NCI-H510A treated with DMSO at 0.1 percent for 48 hours (cell line): ENCODE measurements around the gene DAP.
"Not testable (repeated sequence)": the region's sequence is repeated elsewhere in the genome, so short reads cannot be mapped to it uniquely, and the experiment has no call there.

Source experiments
- DNase-seq: peaks from one replicate; lab custom pipeline; 2025; lab: John Stamatoyannopoulos, UW

Gene DAP

DNA sequence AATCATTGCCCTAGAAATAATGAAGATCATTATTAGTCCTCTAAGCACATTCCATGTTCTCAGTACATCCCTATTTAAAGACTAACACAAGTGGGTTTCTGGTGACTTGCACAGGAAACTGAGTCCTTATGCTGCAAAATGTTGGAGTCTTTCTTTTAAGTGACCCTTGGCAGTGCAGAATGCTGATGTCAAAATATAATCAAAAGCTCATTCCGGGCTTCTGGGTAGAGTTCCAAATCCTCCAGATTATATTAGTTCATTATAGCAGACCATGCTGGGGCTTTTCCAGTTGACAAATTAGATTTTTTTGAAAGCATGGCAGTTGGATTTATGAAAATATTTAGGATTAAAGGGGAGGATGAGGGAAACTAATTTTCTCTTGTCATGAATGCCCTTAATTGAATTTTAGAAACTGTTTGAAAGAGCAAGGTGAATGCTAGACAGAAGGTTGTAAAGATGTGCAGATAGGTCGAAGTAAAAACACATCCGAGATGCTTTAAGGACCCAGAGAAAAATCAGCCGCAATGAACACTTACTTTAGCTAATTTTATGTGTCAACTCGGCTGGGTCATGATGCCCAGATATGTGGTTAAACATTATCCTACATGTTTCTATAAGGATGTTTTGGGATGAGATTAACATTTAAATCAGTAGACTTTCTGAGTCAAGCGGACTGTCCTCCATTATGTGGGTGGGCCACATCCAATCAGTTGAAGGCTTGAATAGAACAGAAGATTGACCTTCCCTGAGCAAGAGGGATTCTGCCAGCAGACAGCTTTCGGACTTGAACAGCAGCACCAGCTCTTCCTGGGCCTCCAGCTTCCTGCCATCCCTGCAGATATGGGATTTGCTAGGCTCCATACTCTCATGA is 88.7 kb downstream of the DAP start:
- DNase-seq: no peak

DNA sequence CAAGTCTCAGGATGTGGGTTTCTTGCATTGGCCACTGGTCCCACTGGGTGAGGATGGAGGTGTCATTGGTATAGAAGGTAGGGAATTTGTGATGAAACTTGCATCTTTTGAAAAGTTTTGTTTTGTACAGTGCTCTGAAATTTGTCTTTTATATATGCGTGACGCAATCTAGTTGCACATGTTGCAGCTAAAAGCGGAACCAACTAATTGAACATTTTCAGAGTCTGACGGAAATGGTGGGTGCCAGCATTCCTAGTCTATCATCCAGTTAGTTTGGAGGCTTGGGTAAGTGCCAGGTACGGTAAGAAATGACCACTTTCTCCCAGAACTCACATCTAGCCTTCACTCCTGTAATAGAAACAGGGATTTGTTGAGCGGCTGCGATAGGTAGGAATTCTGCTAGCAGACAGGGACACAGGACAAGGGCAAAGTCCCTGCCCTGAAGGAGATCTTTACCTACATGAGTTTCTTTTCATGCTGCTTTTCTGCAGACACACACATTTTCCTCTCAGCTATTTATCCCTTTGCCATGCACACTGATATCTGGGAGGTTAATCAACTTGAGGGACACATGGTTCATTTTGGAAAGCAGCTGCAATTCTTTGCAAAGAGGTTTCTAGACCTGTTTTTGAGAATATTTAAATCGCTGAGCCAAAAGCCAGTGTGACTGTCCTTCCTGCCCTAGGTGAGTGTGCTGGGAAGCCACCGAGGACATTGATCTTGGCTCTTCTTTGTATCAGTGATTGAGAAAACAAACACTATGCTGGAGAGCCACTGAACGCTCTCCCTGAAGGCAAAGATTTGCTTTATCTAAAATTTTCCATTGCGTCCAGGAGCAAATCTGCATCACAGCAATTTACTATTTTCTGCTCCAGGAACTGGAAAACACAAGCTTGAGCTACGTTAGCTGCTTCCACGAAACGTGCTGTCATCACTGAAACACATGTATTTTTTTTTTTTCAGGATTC is 89.7 kb downstream of the DAP start:
- no peak for DNase-seq

DNA sequence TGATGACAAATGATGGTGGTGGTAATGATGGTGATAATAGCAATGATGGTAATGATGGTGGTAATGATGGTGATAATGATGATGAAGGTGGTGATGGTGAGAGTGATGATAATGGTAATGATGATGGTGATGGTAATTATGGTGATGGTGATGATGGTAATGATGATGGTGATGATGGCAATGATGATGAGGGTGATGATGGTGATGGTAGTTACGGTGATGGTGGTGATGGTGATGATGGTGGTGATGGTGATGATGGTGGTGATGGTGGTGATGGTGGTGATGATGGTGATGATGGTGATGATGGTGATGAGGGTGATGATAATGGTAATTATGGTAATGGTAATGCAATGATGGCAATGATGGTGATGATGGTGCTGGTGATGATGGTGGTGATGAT is 91.1 kb downstream of the DAP start:
- no peak for DNase-seq

DNA sequence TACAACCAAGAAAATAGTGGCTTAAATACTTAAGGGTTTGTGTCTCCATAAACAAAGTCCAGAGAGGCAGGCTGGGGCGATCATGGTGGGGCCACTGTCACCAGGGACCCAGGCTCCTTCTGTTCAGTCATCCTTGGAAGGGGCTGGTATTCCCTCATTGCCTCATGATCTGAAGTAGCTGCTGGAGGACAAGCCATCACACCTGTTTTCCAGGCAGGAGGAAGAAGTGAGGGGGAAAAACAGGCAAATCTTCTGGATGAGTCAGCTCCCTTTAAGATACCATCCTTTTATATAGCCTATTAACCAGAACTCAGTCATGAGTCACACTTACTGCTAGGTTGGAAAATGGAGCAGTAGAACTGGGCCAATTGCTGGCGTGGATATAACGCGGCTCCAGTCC is 92.3 kb downstream of the DAP start:
- no peak for DNase-seq

DNA sequence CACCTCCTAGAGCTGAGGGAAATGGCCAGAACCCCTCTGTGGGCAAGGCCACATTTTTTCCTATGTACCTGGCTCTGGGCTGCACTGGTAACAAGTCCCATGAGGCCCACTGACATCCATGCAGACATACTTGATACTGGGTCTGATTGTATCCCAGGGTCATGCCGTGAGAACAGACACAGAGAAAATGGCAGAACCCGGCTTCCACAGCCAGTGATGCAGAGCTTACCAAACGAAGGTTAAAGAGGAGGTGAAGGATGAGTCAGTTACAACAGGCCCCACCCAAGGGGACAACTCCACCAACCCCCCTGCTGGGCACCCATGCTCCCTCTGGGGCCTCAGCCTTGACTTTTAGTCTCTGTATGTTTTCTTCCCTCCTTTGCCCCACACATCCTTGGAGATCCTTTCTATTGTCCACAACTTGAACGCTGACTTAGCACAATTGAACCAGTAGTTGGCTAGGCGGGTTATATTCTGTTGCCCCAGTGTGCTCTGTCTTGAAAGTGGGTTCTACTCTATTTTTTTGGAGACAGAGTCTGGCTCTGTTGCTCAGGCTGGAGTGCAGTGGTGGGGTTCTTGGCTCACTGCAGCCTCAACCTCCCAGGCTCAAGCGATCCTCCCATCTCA is 93.5 kb downstream of the DAP start:
- no peak for DNase-seq

DNA sequence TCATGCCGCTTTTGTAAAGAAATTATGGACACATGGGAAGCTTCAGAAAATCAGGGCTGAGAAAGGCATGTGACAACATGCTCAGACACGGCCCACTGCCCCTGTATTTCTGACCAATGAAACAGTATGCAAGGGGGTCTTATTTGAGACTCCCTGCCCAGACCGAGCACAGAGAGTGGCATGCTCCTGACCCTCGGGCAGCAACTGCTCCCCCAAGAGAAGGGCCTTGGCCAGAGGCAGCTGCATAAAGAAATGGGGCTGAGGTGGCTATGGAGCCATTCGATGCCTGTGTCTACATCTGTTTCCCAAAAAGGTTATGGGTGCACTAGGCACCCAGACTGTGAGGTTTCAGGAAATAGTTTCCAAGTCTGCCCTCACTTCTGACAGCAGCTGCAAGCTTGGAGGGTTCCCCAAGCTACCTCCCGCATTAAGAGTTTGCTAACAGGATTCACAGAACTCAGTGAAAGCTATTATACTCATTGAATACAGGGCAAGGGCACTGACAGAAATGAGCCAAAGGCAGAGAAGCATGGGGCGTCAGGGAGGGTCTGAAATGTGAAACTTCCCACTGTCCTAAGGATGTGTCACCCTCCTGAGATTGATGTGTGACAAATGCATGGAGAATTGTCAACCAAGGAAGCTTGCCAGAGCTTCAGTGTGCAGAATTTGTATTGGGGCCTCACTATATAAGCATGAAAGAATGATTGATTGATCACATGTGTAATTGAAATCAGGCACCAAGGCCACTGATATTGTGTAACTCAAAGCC is 94.3 kb downstream of the DAP start:
- no peak for DNase-seq

DNA sequence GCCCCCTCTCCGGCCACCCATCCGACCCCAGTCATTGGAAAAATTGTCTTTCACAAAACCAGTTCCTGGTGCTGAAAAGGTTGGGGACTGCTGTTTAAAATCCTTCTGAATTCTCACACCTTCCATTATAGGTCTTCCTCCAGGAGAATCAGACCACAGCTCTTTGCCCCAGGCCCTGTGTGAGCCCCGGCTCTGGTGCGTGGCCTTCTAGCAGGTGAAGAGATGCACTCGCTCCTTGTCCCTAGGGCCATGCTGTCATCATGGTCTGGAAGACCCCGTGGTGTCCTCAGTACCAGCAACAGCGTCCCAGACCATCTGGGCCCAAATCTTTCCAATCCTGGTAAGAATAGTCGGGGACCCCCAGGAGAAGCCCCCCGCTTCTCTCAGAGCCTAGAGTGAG is 95.2 kb downstream of the DAP start:
- DNase-seq: no peak

DNA sequence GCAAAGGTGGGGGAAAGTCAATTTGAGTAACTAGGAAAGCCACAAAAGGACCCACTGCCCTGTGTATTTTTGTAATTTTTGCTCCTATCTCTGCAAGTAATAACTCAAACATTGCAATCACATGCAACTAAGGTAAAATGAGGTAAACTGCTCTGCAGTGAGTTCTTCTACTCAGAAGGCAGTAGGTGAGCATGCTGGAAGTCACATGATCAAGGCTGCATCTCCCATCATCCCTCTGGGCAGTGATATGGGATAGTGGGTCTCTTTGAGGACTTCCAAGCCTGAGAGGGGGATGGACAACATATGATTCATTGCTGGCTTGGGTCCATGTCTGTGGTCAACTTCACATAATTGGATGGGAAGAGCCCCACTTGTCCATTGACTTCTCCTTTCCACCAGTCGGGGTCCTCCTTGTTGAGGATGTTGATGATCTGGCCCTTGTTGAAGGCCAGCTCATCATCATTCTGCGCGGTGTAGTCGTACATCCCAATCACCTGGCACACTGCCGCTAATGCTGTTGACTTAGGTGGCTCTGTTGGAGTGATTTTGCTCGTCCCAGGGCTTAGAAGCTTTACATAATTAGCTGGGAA is 96.8 kb downstream of the DAP start:
- DNase-seq: not testable (repeated sequence)

DNA sequence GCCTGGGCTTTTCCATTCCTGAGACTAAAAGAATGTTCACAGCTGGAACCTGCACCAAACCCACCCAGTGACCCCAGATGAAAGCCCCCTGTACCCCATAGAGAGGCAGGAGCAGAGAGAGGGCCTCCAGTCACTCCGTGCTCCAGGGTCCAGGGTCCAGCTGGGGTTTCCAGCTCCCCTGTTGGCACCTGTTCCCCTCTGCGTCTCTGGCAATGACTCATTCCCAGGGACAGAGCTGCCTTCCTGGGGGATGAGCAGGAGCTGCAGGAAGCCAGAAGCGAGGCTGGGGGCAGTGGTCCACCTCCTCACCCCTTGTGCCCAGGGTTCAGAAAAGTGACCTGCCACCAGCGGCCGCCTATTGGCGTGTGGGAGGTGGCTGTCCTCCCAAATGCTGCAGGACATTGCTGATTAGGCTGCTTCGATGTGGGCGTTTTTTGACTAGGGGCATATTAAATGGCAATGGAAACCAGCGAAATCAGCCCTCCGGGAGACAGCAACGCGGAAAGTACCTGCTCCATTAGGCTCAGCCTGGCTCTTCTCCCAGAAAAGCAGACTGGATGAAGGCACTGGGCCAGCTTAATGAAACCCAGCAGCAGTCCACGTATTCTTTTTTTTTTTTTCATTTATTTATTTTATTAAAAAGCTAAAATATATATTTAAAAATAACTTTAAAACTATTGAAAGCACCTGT is 97.4 kb downstream of the DAP start:
- DNase-seq: no peak

DNA sequence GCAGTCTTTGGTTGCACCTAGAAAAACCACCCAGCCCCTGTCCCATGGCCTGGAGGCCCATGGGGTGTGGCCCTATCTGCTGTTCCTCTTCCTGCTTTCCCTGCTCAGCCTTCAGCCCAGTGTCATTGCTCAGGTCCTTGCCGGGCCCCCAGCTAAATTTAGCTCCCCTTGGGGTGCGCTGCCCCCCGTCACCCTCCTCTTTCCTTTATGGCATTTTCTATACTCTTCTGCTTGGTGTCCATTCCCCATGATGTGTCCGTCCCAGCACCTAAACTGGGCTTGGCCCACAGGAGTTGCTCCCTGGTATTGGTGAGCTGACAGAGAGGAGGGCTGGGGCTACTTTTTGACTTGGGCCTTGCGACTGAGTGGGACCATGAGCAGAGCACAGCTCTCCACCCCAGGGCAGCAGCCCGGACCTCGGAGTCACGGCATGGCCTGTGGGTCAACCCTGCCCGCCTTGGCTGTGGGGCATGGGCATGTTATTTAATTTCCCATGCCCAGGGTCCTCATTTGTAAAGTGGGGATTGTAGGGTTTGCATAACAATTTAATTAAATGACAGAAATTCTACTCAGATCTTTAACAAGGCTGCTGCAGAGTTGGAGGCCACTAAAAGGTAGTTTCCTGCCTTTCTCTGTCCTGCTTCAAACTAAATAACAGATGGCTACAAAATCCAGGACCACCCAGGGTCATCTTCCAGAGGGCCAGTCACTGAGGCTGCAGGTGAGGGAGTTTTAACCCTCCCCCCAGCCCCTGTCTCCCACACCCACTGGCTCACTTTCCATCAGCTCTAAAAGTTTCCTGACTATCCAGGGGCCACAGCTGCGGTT is 98.2 kb downstream of the DAP start:
- DNase-seq: no peak

DNA sequence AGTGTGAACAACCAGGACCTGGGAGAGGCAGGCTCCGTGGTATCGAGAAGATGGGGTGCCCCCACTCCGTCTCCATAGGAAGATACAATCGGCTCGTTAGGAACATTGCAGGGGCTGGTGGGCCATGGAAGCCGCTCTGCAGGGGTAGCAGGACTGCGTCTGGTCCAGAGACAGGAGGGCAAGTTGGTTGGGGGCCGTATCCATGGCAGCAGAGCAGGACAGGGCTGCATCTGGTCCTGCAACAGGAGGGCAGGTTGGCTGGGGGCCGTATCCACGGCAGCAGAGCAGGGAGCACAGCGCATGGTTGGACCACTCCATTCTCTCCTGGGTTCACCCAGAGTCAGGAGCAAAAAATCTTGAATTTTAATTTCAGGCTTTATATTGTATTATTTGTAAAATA is 99.0 kb downstream of the DAP start:
- DNase-seq: no peak

DNA sequence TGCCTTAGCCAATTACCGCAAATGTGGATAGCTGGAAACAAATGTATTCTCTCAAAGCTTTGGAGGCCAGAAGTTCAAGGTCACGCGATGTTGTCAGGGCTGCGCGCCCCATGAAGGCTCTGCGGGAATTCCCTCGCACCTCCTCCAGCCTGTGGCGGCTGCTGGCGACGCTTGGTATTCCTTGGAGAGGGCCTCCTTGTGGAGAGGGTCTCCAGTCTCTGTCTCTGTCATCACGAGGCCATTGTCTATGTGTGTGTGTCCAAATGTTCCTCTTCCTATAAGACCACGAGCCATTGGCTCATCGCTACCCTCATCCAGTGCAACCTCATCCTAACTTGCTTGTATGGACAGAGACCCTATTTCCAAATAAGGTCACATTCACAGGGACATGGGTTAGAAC is 99.6 kb downstream of the DAP start:
- no peak for DNase-seq

DNA sequence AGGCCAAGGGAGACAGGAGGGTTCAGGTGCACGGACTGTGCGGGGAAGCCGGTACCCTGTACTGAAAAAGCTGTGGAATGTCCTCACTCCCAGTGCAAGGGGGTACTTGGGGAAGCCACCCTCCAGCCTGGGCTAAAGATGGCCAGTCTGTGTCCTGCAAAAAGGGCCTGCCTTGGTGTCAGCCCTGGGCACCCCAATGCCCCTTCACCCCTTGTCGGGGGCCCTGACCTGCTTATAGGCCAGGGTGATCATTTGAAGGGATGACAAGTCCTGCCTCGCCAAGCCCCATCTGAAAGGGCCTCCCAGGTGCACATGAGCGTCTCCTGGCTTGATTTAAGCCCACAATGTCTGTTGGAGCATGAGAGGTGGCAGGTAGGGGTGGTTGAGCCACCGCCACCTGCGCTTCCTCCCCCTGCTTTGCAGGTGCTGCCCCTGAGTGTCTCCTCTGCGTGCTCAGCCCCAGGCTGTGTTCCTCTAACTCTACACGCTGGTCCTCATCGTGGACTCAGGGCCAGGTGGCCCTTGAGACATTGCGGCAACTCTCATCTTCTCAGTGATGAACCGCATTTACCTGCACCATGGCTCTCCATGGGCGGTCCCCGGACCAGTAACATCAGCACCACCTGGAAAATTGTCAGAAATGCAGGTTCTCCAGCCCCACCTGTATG is 100.2 kb downstream of the DAP start:
- DNase-seq: no peak

DNA sequence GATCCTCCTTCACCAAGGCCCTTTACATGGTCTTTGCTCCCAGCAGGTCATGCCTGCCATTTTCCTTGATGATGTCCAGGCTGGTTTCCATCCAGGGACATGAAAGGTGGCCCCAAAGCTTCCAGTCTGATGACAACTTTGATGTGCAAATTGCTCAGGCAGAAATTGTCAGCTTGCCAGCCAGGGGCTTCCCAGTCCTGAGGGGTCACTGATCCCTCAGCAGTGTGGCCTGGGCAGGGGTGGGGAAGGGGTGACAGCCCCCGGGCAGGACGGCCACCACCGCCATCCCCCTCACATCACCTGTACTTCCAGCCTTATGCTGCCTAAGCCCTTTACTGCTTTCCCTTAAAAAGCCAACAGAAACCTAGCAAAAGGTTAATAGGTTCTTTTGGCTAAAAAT is 100.9 kb downstream of the DAP start:
- no peak for DNase-seq

DNA sequence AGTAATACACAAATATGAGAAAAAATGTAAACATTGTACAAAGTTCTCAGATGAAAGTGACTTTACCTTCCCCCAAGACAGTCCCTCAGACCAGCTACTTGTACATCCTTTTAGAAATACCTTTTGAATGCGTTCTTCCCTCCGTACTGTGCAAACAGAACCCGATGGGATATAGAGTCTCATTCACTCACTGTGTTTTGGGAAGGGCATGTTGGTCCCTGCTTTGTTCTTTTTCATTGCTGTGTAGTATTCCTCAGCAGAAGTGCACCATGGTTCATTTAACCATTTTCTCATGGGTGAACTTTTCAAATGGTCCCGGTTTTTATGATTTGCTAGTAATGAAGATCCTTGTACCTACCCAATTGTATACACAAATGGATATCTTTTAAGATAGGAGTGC is 102.8 kb downstream of the DAP start:
- no peak for DNase-seq

DNA sequence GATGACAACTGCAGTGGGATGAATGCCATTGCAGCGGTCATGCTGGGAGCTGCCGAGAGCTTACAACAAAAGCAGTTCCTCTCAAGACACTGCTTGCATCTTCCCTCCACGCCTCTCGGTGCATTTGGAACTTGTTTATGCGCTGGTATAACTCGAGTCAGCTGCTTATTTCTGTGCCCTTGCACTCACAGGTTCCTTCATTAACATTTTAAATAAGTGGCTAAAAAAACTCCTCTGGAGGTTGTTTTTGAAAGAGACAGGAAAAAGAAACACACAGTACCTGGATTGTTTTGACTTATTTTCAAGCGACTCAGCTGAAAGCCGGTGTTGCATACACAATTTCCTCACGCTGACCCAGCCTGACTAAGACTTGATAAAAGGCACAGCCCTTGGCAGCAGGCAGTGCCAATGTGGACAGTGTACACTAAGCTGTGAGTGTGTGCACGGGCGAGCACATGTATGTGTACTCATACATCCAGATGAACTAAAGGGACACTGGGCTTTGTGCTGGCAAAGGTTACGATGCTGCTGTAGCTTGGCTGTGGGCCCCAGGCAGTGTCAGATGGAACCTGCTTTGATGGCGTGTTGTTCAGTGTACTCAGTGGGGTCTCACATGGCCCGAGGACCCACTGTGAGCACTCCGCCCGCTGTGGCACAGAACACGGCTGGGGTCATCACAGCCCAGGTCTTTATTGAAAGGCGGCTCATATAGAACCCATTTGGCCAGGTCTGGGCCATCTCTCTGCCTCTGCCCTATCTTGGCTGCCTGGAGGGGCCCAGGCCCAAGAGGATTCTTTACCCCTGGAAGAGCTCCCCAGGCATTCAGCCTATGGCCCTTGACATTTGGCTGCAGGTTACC is 104.8 kb downstream of the DAP start:
- no peak for DNase-seq

DNA sequence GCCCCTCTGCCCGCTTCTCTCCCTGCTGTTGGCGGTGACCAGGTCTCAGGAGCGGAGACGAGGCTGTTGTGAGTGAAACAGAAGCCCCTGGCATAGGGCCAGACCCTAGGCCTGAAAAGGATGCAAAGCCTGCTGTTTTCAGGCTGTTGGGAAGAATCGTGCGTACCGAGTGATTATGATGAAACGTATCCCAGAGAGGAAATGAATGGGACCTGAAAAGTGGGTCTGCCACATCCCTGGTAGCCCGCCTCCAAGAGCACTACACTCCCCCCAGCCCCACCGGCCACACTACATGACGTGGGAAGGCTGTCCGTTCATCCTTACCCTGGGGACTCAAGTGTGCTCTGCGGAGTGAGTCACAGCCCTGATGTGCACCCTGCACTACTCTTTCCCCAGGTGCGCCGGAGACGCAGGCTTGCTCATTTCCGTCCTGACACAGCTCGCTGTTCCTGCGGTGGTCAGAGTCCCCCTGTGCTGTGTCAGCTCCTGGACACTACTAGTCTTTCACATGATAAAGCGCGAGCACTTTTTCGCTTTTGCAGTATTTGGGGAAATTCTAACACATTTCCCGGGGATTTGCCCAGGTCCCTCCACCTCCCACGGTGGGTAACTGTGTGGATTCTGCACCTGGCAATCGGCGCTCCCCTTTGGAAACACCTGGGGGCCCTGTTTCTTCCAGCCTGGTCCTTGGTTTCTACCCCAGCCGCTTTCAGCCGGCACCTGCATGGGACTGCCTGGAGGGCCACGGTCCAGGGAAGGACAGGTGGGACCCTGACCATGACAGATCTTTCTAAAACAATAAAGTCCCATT is 105.7 kb downstream of the DAP start:
- DNase-seq: no peak

DNA sequence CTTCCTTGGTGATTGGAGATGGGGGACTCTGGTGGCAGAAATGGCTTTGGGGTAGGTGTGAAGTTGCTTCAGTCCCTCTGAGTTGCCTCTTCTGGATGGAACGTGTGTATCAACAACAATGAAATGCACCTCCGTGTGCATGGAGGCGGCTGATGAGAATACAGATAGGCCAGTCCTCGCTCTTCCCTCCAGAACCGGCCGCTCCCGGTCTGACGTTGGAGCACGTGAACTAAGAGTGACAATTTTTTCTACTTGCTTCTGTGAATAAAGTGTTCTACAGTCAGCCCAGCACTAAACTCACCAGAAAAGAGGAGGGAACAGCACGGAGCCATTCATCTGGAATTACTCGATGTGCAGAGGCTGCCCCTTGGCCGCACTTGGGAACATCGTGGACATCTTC is 106.5 kb downstream of the DAP start:
- DNase-seq: no peak
